Pancreas (tissue), 10 donors: ENCODE measurements around the gene EBF3. TPM values are rescaled to one million over a fixed set of nuclear protein-coding genes. Genes with fewer than 3 reads are reported as not detected.

Experiments used
- ATAC-seq, 4 donors: fragments of 200-7000 bp; cut with Tn5 transposase; one replicate each; pipeline versions ENCODE4 v1.8.0 to v1.9.1; 2020; ENCODE audit warnings: mild to moderate bottlenecking in 4 of 4, moderate library complexity in 4 of 4
- DNase-seq, 6 donors: peaks; one replicate each; pipeline ENCODE4 v3.0.0-alpha.2; 2020
- FAIRE-seq: peaks from 2 replicates; lab custom pipeline; 2012; peaks lifted over from hg19 to GRCh38; lab: Jason Lieb, UNC
- H3K27ac ChIP-seq, 4 donors: fragments of 200-600 bp; sonication (generic); 1 replicate in 3 of 4; 2 replicates in 1 of 4; pipeline versions ENCODE4 v1.5.0 to v1.8.0; 2020
- H3K27me3 ChIP-seq, 4 donors: fragments of 200-600 bp; one replicate each; pipeline ENCODE4 v1.8.0; 2021
- H3K36me3 ChIP-seq, 3 donors: fragments of 200-600 bp; sonication (generic) in 1 of 3; one replicate each; pipeline versions ENCODE4 v1.5.0 to v1.8.0; 2020 to 2021
- H3K4me1 ChIP-seq, 3 donors: fragments of 200-600 bp; one replicate each; pipeline ENCODE4 v1.8.0; 2021
- H3K4me3 ChIP-seq, 4 donors: fragments of 200-600 bp; sonication (generic) in 2 of 4; one replicate each; pipeline versions ENCODE4 v1.5.0 to v1.8.0; 2020 to 2021
- H3K9me3 ChIP-seq, 4 donors: fragments of 200-600 bp; one replicate each; pipeline ENCODE4 v1.8.0; 2021
- WGBS, 2 donors: extraction: QIAGEN DNeasy Blood & Tissue Kit; methylation state at CpG; one replicate each; pipeline ENCODE4 v1.1.7; 2013; 5-methylcytosine and 5-hydroxymethylcytosine counted together
- intact Hi-C, 3 donors: fragments of 100-400 bp; cut with DNase I; formaldehyde crosslinking; loops; one replicate each; pipeline versions ENCODE4 v1.11.1 to v1.14.2; 2022
- polyA plus RNA-seq, 2 donors: library from polyadenylated mRNA; stranded (reverse); fragments of 200-250 nt; gene quantifications; one replicate each; pipeline ENCODE4 v1.2.3, GENCODE V29; 2013
- total RNA-seq, 6 donors: library from RNA; stranded (reverse); fragmentation: NEBNext Ultra II Directional in 4 of 6; extraction: Animal tissue kit (Norgen Biotek cat#: 25700) in 4 of 6; gene quantifications; one replicate each; pipeline versions ENCODE4 v1.2.1 to v1.2.4, GENCODE V29; 2021 to 2023
- TF ChIP-seq, protein P1 (sequence below), 4 donors: fragments of 200-600 bp; sonication (generic) in 3 of 4; IDR thresholded peaks; one replicate each; pipeline versions ENCODE4 v1.5.0 to v1.8.0; 2021; ENCODE audit warnings: antibody characterized with exemption in 4 of 4
- donor health status: healthy with polysubstance abuse.
- donor health status: DM: no; HTN: no; CAD: no; lungs with moderate emphysema.
- donor health status: DM: no; HTN: no; CAD: no.
- donor health status: control.
- donor health status: control.
- donor health status: Bipolar disorder and iron deficiency.
- donor health status: DM: yes; HTN: yes; CAD: no.
- donor health status: DM: no; HTN: no; CAD: no.
- donor health status: DM: no; HTN: no; CAD: no.
- donor health status: DM: yes; HTN: yes; CAD: no.

Gene EBF3
- total and polyA plus RNA-seq, 8 donors, result 0.47 to 1.5 (median 1.1) TPM

DNA sequence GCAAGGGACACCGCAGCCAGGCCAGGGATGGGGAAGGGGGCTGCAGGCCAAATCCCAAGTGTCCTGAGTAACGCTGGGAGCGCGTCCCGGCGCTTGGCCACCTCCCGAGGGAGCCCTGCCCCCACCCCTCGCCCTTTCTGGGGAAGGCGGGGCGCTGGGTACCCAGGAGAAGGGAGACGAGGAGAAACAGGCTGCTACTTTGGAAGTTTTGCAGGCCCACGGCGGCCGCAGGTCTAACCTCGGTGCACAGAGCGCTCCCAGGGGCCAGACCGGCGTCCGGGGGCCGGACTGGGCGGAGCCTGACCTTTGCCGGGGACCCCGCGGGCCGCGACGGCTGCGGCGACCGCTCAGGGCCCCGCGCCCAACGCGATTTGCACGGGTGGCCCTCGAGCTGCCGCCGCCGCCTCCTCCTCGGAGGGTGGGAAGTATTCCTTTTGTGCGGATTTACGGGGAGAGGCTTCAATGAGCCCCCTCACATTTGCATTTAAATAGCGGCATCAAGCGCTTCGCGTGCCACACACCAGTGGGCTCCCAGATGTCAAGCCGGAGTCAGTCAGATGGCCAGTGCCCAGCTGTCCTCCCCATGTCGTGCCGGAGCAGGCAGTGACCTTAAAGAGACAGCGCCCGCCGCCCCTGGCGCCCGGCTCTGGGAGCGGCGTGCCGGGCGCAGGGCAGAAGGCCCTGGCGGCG, 3.0 kb upstream of the EBF3 start:
- FAIRE-seq (no peak), ATAC-seq (no peak), DNase-seq (peak in 1 of 6 donors; percentile 60)
- peaks cover 7 to 85% (median 31%) of the 10 kb centered on the region in 4 donors for H3K27me3 ChIP-seq
- no peak overlapping the region for H3K27ac ChIP-seq
- no peaks in the 10 kb centered on the region for H3K36me3 ChIP-seq
- intact Hi-C loops, result no loop called here
- H3K4me1 ChIP-seq, result peaks cover 0 to 5% (median 0%) of the 10 kb centered on the region in 3 donors
- TF ChIP-seq, protein P1, sequence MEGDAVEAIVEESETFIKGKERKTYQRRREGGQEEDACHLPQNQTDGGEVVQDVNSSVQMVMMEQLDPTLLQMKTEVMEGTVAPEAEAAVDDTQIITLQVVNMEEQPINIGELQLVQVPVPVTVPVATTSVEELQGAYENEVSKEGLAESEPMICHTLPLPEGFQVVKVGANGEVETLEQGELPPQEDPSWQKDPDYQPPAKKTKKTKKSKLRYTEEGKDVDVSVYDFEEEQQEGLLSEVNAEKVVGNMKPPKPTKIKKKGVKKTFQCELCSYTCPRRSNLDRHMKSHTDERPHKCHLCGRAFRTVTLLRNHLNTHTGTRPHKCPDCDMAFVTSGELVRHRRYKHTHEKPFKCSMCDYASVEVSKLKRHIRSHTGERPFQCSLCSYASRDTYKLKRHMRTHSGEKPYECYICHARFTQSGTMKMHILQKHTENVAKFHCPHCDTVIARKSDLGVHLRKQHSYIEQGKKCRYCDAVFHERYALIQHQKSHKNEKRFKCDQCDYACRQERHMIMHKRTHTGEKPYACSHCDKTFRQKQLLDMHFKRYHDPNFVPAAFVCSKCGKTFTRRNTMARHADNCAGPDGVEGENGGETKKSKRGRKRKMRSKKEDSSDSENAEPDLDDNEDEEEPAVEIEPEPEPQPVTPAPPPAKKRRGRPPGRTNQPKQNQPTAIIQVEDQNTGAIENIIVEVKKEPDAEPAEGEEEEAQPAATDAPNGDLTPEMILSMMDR (IDR thresholded peaks at IDR 0.05), result no peak
- 12 to 14% methylated on average over 60 of the region's 60 CpGs for WGBS, 2 donors
- no peak overlapping the region for H3K4me3 ChIP-seq
- H3K9me3 ChIP-seq, result no peaks in the 10 kb centered on the region

DNA sequence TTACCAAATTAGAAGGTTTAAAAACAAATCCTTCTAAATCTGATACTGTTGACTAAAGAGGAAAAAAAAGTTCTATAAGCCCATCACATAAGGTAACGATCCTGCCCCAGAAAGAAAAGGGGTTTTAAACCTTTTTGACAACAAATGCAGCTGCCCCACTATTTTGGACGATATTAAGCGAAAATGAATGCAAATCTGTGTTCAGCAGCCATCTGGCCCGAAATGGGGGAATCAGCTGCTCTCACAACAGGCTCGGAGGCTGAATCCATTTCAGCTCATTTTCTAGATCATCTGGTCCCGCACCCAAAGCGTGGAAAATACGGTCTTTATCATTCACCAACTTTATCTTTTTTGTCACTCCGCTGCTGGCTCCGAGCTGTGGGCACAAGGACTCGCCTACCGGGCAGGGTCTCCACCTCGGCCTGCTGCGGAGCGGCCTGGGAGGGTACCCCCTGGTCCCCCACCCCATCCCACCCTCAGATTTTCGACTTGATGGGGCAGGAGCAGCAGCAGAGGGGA, 2.4 kb upstream of the EBF3 start:
- WGBS, 2 donors, result 7 to 11% methylated on average over 16 of the region's 16 CpGs
- ATAC-seq, result no peak

DNA sequence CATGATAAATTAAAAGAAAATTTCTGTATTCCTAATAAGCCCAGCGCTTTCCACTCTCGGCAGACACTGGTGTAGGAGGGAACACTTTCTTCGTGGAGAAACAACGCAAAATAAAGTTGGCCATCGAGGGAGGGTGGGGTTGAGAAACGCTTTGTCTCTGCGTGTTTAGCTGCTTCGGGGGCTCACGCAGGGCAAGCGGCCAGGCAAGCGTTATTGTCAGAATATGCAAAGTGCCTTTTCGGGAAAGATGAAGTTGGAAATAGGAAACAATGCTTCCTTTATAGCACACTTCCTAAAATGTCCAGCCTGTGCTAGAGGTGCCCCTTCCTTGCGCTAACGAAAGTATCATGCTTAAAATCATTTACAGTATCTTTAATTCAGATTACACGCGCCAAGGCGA, 1.9 kb upstream of the EBF3 start:
- WGBS, 2 donors, result 12 to 18% methylated on average over 17 of the region's 17 CpGs
- H3K9me3 ChIP-seq, result no peaks in the 10 kb centered on the region
- ATAC-seq, result no peak
- H3K4me1 ChIP-seq, result no peaks in the 10 kb centered on the region
- peaks cover 7 to 87% (median 34%) of the 10 kb centered on the region in 4 donors for H3K27me3 ChIP-seq
- TF ChIP-seq, protein P1 (IDR thresholded peaks at IDR 0.05), result no peak
- intact Hi-C loops, result no loop called here
- no peak for DNase-seq
- H3K4me3 ChIP-seq, result no peak overlapping the region
- no peaks in the 10 kb centered on the region for H3K36me3 ChIP-seq
- FAIRE-seq, result no peak
- H3K27ac ChIP-seq, result no peak overlapping the region

More for the DNA sequence above, 2.4 kb upstream of the EBF3 start:
- FAIRE-seq (no peak), DNase-seq (no peak)
- peaks cover 7 to 87% (median 32%) of the 10 kb centered on the region in 4 donors for H3K27me3 ChIP-seq
- no peak overlapping the region for H3K4me3 ChIP-seq
- peaks cover 0 to 4% (median 0%) of the 10 kb centered on the region in 3 donors for H3K4me1 ChIP-seq
- no peaks in the 10 kb centered on the region for H3K9me3 ChIP-seq
- H3K36me3 ChIP-seq, result no peaks in the 10 kb centered on the region
- H3K27ac ChIP-seq, result no peak overlapping the region
- TF ChIP-seq, protein P1 (IDR thresholded peaks at IDR 0.05), result no peak
- intact Hi-C loops, result no loop called here

DNA sequence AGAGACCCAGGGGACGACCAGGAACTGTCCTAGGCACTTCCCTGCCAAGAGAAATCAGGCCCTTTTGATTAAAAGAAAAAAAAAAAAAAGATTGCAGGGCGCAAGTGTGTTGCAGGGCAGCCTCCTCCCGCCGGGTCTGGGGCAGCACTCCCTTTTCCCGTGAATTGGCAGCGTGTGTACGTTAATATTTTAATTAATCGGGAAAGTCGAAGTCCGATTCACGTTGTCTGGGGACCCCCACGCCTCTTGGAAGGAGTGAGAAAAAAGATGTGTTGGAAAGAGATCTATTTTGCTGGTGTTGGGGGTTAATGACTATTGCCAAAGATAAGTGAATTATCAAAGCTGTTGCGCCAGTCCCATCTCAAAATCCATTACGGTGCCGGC, 1.3 kb upstream of the EBF3 start:
- H3K27me3 ChIP-seq, result peaks cover 7 to 87% (median 33%) of the 10 kb centered on the region in 4 donors
- intact Hi-C loops, result no loop called here
- 12 to 18% methylated on average over 15 of the region's 15 CpGs for WGBS, 2 donors
- no peak overlapping the region for H3K4me3 ChIP-seq
- no peak for FAIRE-seq
- no peaks in the 10 kb centered on the region for H3K4me1 ChIP-seq
- no peaks in the 10 kb centered on the region for H3K36me3 ChIP-seq
- ATAC-seq, result no peak
- H3K9me3 ChIP-seq, result no peaks in the 10 kb centered on the region
- no peak overlapping the region for H3K27ac ChIP-seq
- TF ChIP-seq, protein P1 (IDR thresholded peaks at IDR 0.05), result no peak
- DNase-seq, result no peak
